Cardiac muscle cell (in vitro differentiated cells and primary cell): ENCODE results near the gene CNTFR. TPM values are rescaled to one million over a fixed set of nuclear protein-coding genes. Genes with fewer than 3 reads are reported as not detected.

Source experiments
- DNase-seq, 2 donors: peaks; one replicate each; pipeline versions ENCODE4 v3.0.0 to v3.0.0-alpha.2; 2010 to 2017; ENCODE audit warnings: low read depth in 1 of 2, low spot score in 1 of 2
- H3K27ac ChIP-seq: fragments of 200-600 bp; sonication (generic); 2 replicates; pipeline ENCODE4 v1.5.1; 2016
- H3K27me3 ChIP-seq: fragments of 200-600 bp; sonication (generic); 2 replicates; pipeline ENCODE4 v1.6.0; 2016; ENCODE audit warnings: control low read depth
- H3K36me3 ChIP-seq: fragments of 200-600 bp; sonication (generic); 2 replicates; pipeline ENCODE4 v1.5.1; 2016; ENCODE audit warnings: control low read depth
- H3K4me1 ChIP-seq: fragments of 200-600 bp; sonication (generic); 2 replicates; pipeline ENCODE4 v1.8.1; 2017; ENCODE audit warnings: low read depth, mild to moderate bottlenecking, mixed run types
- H3K4me3 ChIP-seq: fragments of 200-600 bp; sonication (generic); 2 replicates; pipeline ENCODE4 v1.5.1; 2016; ENCODE audit warnings: mild to moderate bottlenecking
- H3K9me3 ChIP-seq: fragments of 200-600 bp; sonication (generic); 2 replicates; pipeline ENCODE4 v1.5.1; 2017; ENCODE audit warnings: low read depth, mild to moderate bottlenecking, control low read depth
- CTCF ChIP-seq: IDR thresholded peaks from 2 replicates; pipeline ENCODE4 v1.5.1; 2012; ENCODE audit warnings: low read depth, mild to moderate bottlenecking, low read length
- polyA plus RNA-seq: library from polyadenylated mRNA; unstranded; fragments of >200 nt; fragmentation: Nextera tagmentation; extraction: Ambion mirVana; gene quantifications from 2 replicates; pipeline ENCODE4 v1.2.1, GENCODE V29; 2016
- total RNA-seq: library from RNA; depleted of rRNA; stranded (reverse); fragments of >200 nt; gene quantifications from 2 replicates; pipeline ENCODE4 v1.2.3, GENCODE V29; 2016

Gene CNTFR
- total and polyA plus RNA-seq, 2 experiments from 2014 or later, result 15.5 to 29.8 TPM

- no peak overlapping the region for H3K27ac ChIP-seq
- H3K27me3 ChIP-seq, result no peaks in the 10 kb centered on the region
- DNase-seq, result no peak
- H3K4me3 ChIP-seq, result no peak overlapping the region
- TF ChIP-seq CTCF, result no peak
- H3K36me3 ChIP-seq, result no peaks in the 10 kb centered on the region
- H3K9me3 ChIP-seq, result no peaks in the 10 kb centered on the region
- H3K4me1 ChIP-seq, result peaks cover 61% of the 10 kb centered on the region
These were observed 32.6 kb downstream of the CNTFR start for GRCh38 chr9:34556949-34557348.

- Histone ChIP-seq H3K4me3 (no peak overlapping the region), H3K9me3 (no peaks in the 10 kb centered on the region), H3K27ac (no peak overlapping the region), H3K36me3 (no peaks in the 10 kb centered on the region), H3K27me3 (no peaks in the 10 kb centered on the region), H3K4me1 (peaks cover 61% of the 10 kb centered on the region)
- no peak for DNase-seq
- TF ChIP-seq CTCF, result no peak
These were observed 33.5 kb downstream of the CNTFR start for GRCh38 chr9:34555936-34556525.

- no peak for DNase-seq
- Histone ChIP-seq H3K27me3 (no peaks in the 10 kb centered on the region), H3K27ac (peak overlapping the region; percentile 57), H3K4me1 (peaks cover 60% of the 10 kb centered on the region), H3K9me3 (no peaks in the 10 kb centered on the region), H3K4me3 (no peak overlapping the region), H3K36me3 (no peaks in the 10 kb centered on the region)
- no peak for TF ChIP-seq CTCF
These were observed 34.0 kb downstream of the CNTFR start for GRCh38 chr9:34555500-34555899.

- H3K27ac ChIP-seq, result peak overlapping the region; percentile 57
- H3K27me3 ChIP-seq, result no peaks in the 10 kb centered on the region
- H3K4me3 ChIP-seq, result no peak overlapping the region
- peak in 1 of 2 donors; percentile 49 for DNase-seq
- H3K36me3 ChIP-seq, result no peaks in the 10 kb centered on the region
- no peaks in the 10 kb centered on the region for H3K9me3 ChIP-seq
- peaks cover 55% of the 10 kb centered on the region for H3K4me1 ChIP-seq
- no peak for TF ChIP-seq CTCF
These were observed 34.5 kb downstream of the CNTFR start for GRCh38 chr9:34555002-34555348.

- no peaks in the 10 kb centered on the region for H3K9me3 ChIP-seq
- no peaks in the 10 kb centered on the region for H3K36me3 ChIP-seq
- peaks cover 49% of the 10 kb centered on the region for H3K4me1 ChIP-seq
- H3K27ac ChIP-seq, result peak overlapping the region; percentile 41
- no peaks in the 10 kb centered on the region for H3K27me3 ChIP-seq
- DNase-seq, result no peak
- TF ChIP-seq CTCF, result no peak
- no peak overlapping the region for H3K4me3 ChIP-seq
These were observed 35.1 kb downstream of the CNTFR start for GRCh38 chr9:34554211-34555001.
